GM06990 (cell line): ENCODE results near the gene SOX10.

Experiments used
- DNase-seq: peaks from one replicate; pipeline ENCODE4 v3.0.0-alpha.2; 2011; ENCODE audit not compliant: insufficient read length; ENCODE audit errors: extremely low read depth
- H3K27me3 ChIP-seq: replicated peaks from 2 replicates; pipeline ENCODE4 v1.6.0; 2011; ENCODE audit warnings: low read length; ENCODE audit not compliant: control insufficient read depth, insufficient read depth
- H3K36me3 ChIP-seq: 2 replicates; pipeline ENCODE4 v1.5.1; 2011; ENCODE audit warnings: low read length; ENCODE audit not compliant: control insufficient read depth, insufficient read depth
- H3K4me3 ChIP-seq: replicated peaks from 2 replicates; pipeline ENCODE4 v1.5.1; 2011; ENCODE audit warnings: low read depth, mild to moderate bottlenecking, control low read depth, low read length
- CTCF ChIP-seq: IDR thresholded peaks from 2 replicates; pipeline ENCODE4 v1.5.1; 2011; ENCODE audit warnings: low read length, control low read depth, mild to moderate bottlenecking, inconsistent platforms; ENCODE audit not compliant: insufficient read depth, poor library complexity, severe bottlenecking

The SOX10 gene

GRCh38 chr22:37998543-37998942 is 14.2 kb upstream of the SOX10 start:
- no peak overlapping the region for H3K4me3 ChIP-seq
- no peaks in the 10 kb centered on the region; the same call in 1 of the 2 replicates for H3K27me3 ChIP-seq
- TF ChIP-seq CTCF: no peak
- H3K36me3 ChIP-seq: no peaks in the 10 kb centered on the region
- no peak for DNase-seq

- H3K36me3 ChIP-seq: no peaks in the 10 kb centered on the region
- no peaks in the 10 kb centered on the region; the same call in 1 of the 2 replicates for H3K27me3 ChIP-seq
- no peak for DNase-seq
- TF ChIP-seq CTCF: no peak
- H3K4me3 ChIP-seq: no peak overlapping the region
These were observed 12.3 kb upstream of the SOX10 start for GRCh38 chr22:37996515-37997246.

- no peak for TF ChIP-seq CTCF
- no peak overlapping the region for H3K4me3 ChIP-seq
- no peak for DNase-seq
These were observed 11.7 kb upstream of the SOX10 start for GRCh38 chr22:37996079-37996478.

GRCh38 chr22:37995460-37995859 is 11.1 kb upstream of the SOX10 start:
- no peak for DNase-seq
- no peak for TF ChIP-seq CTCF
- no peaks in the 10 kb centered on the region; the same call in 1 of the 2 replicates for H3K27me3 ChIP-seq
- no peaks in the 10 kb centered on the region for H3K36me3 ChIP-seq
- no peak overlapping the region for H3K4me3 ChIP-seq

More at GRCh38 chr22:37996079-37996478, 11.7 kb upstream of the SOX10 start:
- no peaks in the 10 kb centered on the region for H3K36me3 ChIP-seq
- no peaks in the 10 kb centered on the region; the same call in 1 of the 2 replicates for H3K27me3 ChIP-seq

- DNase-seq: no peak
- H3K36me3 ChIP-seq: no peaks in the 10 kb centered on the region
- H3K27me3 ChIP-seq: no peaks in the 10 kb centered on the region; the same call in 1 of the 2 replicates
- no peak overlapping the region for H3K4me3 ChIP-seq
- TF ChIP-seq CTCF: no peak
These were observed 10.6 kb upstream of the SOX10 start for GRCh38 chr22:37994982-37995381.
